Measurements from ENCODE around the gene PPP5C.

GRCh38 chr19:46356149-46357055 is 9.5 kb downstream of the PPP5C start:
- TF ChIP-seq POLR2A (IDR thresholded peaks at IDR 0.05; ENCODE audit: low read length) (no peak), GATA1 (IDR thresholded peaks at IDR 0.05; ENCODE audit: low read depth, low read length) (no peak)

Data from erythroblast (primary cell).